ENCODE results near the gene COL24A1.

DNA sequence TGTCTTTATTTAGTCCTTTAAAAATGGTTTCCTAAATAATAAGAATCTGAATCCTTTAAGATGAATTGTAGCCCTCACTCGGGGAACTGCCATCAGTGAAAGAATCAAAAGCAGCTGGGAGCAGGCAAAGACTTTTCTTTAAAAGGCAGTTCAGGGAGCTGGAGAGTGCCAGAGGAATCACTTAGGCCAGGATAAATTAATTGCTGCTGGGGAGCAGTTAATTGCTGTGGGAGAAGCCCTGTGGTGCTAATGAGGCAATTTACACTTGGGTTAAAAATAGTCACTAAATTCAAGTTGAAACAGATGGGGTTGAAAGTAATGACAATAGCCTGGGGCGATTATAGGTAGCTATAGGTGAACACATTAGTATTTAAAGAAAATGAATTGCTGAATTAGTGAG, 38.7 kb upstream of the COL24A1 start:
- TF ChIP-seq ZNF274 (IDR thresholded peaks at IDR 0.05; ENCODE audit: borderline replicate concordance, extremely low read depth, low read length) = no peak
- TF ChIP-seq, protein P1, sequence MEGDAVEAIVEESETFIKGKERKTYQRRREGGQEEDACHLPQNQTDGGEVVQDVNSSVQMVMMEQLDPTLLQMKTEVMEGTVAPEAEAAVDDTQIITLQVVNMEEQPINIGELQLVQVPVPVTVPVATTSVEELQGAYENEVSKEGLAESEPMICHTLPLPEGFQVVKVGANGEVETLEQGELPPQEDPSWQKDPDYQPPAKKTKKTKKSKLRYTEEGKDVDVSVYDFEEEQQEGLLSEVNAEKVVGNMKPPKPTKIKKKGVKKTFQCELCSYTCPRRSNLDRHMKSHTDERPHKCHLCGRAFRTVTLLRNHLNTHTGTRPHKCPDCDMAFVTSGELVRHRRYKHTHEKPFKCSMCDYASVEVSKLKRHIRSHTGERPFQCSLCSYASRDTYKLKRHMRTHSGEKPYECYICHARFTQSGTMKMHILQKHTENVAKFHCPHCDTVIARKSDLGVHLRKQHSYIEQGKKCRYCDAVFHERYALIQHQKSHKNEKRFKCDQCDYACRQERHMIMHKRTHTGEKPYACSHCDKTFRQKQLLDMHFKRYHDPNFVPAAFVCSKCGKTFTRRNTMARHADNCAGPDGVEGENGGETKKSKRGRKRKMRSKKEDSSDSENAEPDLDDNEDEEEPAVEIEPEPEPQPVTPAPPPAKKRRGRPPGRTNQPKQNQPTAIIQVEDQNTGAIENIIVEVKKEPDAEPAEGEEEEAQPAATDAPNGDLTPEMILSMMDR (IDR thresholded peaks at IDR 0.05; ENCODE audit: control extremely low read depth in 1 of 3, insufficient read depth in 1 of 3, low read depth in 1 of 3, low read length in 3 of 3) = no peak
- TF ChIP-seq POLR2AphosphoS5 (IDR thresholded peaks at IDR 0.05; ENCODE audit: low read depth, low read length) = no peak
- TF ChIP-seq SP1 (IDR thresholded peaks at IDR 0.05; ENCODE audit: low read depth, low read length) = no peak
- no peak for TF ChIP-seq EZH2 (IDR thresholded peaks at IDR 0.05; ENCODE audit: low read depth, low read length, severe bottlenecking)
- TF ChIP-seq, protein P2, sequence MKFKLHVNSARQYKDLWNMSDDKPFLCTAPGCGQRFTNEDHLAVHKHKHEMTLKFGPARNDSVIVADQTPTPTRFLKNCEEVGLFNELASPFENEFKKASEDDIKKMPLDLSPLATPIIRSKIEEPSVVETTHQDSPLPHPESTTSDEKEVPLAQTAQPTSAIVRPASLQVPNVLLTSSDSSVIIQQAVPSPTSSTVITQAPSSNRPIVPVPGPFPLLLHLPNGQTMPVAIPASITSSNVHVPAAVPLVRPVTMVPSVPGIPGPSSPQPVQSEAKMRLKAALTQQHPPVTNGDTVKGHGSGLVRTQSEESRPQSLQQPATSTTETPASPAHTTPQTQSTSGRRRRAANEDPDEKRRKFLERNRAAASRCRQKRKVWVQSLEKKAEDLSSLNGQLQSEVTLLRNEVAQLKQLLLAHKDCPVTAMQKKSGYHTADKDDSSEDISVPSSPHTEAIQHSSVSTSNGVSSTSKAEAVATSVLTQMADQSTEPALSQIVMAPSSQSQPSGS (IDR thresholded peaks at IDR 0.05; ENCODE audit: low read length) = no peak
- TF ChIP-seq EP300 (IDR thresholded peaks at IDR 0.05; ENCODE audit: borderline replicate concordance in 1 of 2, low read depth in 2 of 2, low read length in 2 of 2) = no peak
- TF ChIP-seq POLR2A (IDR thresholded peaks at IDR 0.05; ENCODE audit: control extremely low read depth in 1 of 2, low read depth in 2 of 2, low read length in 2 of 2) = no peak
- no peak for TF ChIP-seq FOSL1 (IDR thresholded peaks at IDR 0.05; ENCODE audit: insufficient read depth, low read depth, low read length)
- TF ChIP-seq GTF2F1 (IDR thresholded peaks at IDR 0.05; ENCODE audit: borderline replicate concordance, low read depth, low read length) = no peak
- no peak for TF ChIP-seq MAFK (IDR thresholded peaks at IDR 0.05; ENCODE audit: low read depth, low read length)
- TF ChIP-seq, protein P3, sequence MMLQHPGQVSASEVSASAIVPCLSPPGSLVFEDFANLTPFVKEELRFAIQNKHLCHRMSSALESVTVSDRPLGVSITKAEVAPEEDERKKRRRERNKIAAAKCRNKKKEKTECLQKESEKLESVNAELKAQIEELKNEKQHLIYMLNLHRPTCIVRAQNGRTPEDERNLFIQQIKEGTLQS (IDR thresholded peaks at IDR 0.05; ENCODE audit: insufficient read depth, low read depth, low read length) = no peak

All from H1 (cell line).